Muscle of leg (tissue), 11 donors: ENCODE data around the gene PIK3C3. TPM values are rescaled to one million over a fixed set of nuclear protein-coding genes. Genes with fewer than 3 reads are reported as not detected.

ENCODE experiments used
- DNase-seq: peaks from one replicate; pipeline ENCODE4 v3.0.0; 2013
- H3K27ac ChIP-seq: one replicate; pipeline ENCODE4 v1.5.1; 2013; ENCODE audit warnings: mild to moderate bottlenecking, low read length, control low read depth
- H3K27me3 ChIP-seq: one replicate; pipeline ENCODE4 v1.6.1; 2013; ENCODE audit warnings: low read length; ENCODE audit not compliant: control insufficient read depth, insufficient read depth
- H3K36me3 ChIP-seq: one replicate; pipeline ENCODE4 v1.6.1; 2013; ENCODE audit warnings: low read length; ENCODE audit not compliant: control insufficient read depth, insufficient read depth
- H3K4me1 ChIP-seq: one replicate; pipeline ENCODE4 v1.6.1; 2013; ENCODE audit warnings: low read length; ENCODE audit not compliant: control insufficient read depth, insufficient read depth
- H3K4me3 ChIP-seq: one replicate; pipeline ENCODE4 v1.5.1; 2013; ENCODE audit warnings: low read length, control low read depth
- H3K9me3 ChIP-seq: replicated peaks from 2 replicates; pipeline ENCODE4 v1.6.1; 2013; ENCODE audit warnings: low read depth, low read length; ENCODE audit not compliant: control insufficient read depth
- whole genome bisulfite sequencing: methylation state at CpG from one replicate; pipeline ENCODE4 v1.1.5; 2013; ENCODE audit warnings: missing lambda C conversion rate; ENCODE audit not compliant: insufficient coverage; 5-methylcytosine and 5-hydroxymethylcytosine counted together
- polyA plus RNA-seq, 8 donors: library from polyadenylated mRNA; unstranded; fragments of 120-200 nt; gene quantifications; one replicate each; pipeline versions ENCODE4 v1.2.1 to v1.2.3, GENCODE V29; 2013; ENCODE audit warnings: inconsistent platforms in 1 of 8, low replicate concordance in 1 of 8; ENCODE audit not compliant: insufficient read length in 8 of 8, insufficient read depth in 1 of 8
- total RNA-seq: library from RNA; stranded (reverse); fragments of 120-200 nt; gene quantifications from one replicate; pipeline ENCODE4 v1.2.4, GENCODE V29; 2013

The PIK3C3 gene
- total and polyA plus RNA-seq, 9 donors = 30.9 to 43.6 (median 38.0) TPM

GRCh38 chr18:41955688-41956087 lies 654 bp downstream of the PIK3C3 start:
- no peaks in the 10 kb centered on the region for H3K27me3 ChIP-seq
- WGBS = 11% methylated on average over 10 of the region's 11 CpGs
- no peaks in the 10 kb centered on the region for H3K4me1 ChIP-seq
- DNase-seq = peak; percentile 11
- H3K27ac ChIP-seq = peak overlapping the region; percentile 76
- H3K9me3 ChIP-seq = no peaks in the 10 kb centered on the region
- peak overlapping the region; percentile 87 for H3K4me3 ChIP-seq
- peaks cover 8% of the 10 kb centered on the region for H3K36me3 ChIP-seq

- Histone ChIP-seq H3K4me3 (no peak overlapping the region), H3K27me3 (no peaks in the 10 kb centered on the region), H3K9me3 (no peaks in the 10 kb centered on the region), H3K27ac (no peak overlapping the region), H3K36me3 (peaks cover 15% of the 10 kb centered on the region), H3K4me1 (no peaks in the 10 kb centered on the region)
- no peak for DNase-seq
- WGBS = no CpG with 5 or more reads among the region's 1 CpG
Measured at GRCh38 chr18:41959045-41959444, 4.0 kb downstream of the PIK3C3 start.

DNA sequence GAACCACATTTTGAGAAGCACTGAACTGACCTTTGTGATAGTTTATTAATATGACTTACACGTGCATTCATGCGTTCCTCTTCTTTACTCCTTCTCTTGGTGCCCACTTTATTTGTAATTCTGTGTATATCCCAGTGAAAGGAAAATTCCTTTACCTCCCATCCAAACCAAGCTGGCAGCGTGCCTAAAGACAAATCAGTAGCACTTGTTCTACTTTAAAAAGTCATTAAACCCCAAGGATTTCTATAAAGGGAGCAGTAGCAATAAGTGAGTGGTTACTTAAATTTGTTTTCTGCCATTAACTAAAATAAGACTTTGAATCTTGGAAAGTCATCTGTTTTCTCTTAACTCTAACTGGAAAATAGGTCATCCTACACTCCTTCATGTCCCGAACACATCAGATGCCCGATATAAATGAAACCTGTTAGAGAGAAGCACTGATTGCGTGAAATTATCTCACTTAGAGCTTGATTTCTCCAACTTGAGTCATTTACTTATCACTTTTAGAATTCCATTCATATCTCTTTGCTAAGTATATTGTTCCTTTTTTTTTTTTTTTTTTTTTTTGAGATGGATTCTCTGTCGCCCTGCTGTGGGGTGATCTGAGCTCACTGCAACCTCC lies 10.7 kb downstream of the PIK3C3 start:
- Histone ChIP-seq H3K4me1 (peaks cover 13% of the 10 kb centered on the region), H3K36me3 (peaks cover 24% of the 10 kb centered on the region), H3K27ac (no peak overlapping the region), H3K9me3 (no peaks in the 10 kb centered on the region), H3K4me3 (no peak overlapping the region), H3K27me3 (no peaks in the 10 kb centered on the region)
- WGBS = no CpG with 5 or more reads among the region's 7 CpGs
- DNase-seq = no peak

DNA sequence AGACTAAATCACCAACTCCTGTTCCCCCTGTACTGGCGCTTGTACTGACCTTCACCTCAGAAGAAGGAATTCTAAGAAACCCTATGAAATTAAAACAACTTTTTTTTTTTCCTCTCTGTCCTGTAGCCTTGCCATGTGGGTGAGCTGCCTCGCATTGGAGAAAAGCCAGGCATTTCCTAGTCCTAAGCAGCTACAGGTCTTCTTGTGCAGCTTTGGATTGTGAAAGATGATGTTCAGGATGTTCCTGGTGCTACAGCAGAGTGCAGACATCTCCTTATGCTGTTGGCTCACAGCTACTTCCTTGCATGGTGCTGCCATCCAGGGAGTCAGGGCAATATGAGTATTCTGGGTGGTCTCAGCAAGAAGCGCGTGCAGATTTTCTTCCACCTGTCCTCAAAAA lies 11.9 kb downstream of the PIK3C3 start:
- WGBS = 82% methylated on average over 2 of the region's 4 CpGs
- H3K27ac ChIP-seq = peak overlapping the region; percentile 74
- no peak overlapping the region for H3K4me3 ChIP-seq
- H3K27me3 ChIP-seq = no peaks in the 10 kb centered on the region
- peaks cover 22% of the 10 kb centered on the region for H3K36me3 ChIP-seq
- H3K4me1 ChIP-seq = peaks cover 13% of the 10 kb centered on the region
- DNase-seq = peak; percentile 15
- no peaks in the 10 kb centered on the region for H3K9me3 ChIP-seq

GRCh38 chr18:41967680-41968079 lies 12.6 kb downstream of the PIK3C3 start:
- DNase-seq = peak; percentile 72
- H3K27ac ChIP-seq = peak overlapping the region; percentile 74
- peaks cover 13% of the 10 kb centered on the region for H3K4me1 ChIP-seq
- WGBS = no CpG with 5 or more reads among the region's 2 CpGs
- H3K4me3 ChIP-seq = no peak overlapping the region
- no peaks in the 10 kb centered on the region for H3K27me3 ChIP-seq
- H3K9me3 ChIP-seq = no peaks in the 10 kb centered on the region
- peaks cover 19% of the 10 kb centered on the region for H3K36me3 ChIP-seq

DNA sequence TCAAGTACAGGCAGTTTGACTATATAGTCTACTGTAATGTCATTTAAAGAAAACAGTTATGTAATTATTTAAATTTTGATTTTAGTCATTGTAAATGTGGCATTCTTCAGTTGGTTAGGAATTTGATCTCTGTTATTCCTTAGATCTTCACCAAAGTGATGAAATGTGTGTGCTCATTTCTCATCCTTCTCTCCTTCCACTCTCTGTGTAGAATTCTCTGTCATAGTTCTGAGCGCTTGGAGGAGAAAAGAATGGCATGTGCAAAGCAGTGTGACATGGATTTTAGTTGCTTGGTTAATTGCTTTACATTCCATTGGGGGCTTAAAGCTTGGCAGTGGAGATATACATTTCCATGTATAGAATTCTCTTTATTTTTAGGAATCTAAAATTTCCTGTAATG lies 14.8 kb downstream of the PIK3C3 start:
- H3K36me3 ChIP-seq = peaks cover 18% of the 10 kb centered on the region
- DNase-seq = no peak
- H3K27ac ChIP-seq = no peak overlapping the region
- H3K4me3 ChIP-seq = no peak overlapping the region
- H3K27me3 ChIP-seq = no peaks in the 10 kb centered on the region
- peaks cover 13% of the 10 kb centered on the region for H3K4me1 ChIP-seq
- H3K9me3 ChIP-seq = no peaks in the 10 kb centered on the region
- no CpG with 5 or more reads among the region's 1 CpG for WGBS

DNA sequence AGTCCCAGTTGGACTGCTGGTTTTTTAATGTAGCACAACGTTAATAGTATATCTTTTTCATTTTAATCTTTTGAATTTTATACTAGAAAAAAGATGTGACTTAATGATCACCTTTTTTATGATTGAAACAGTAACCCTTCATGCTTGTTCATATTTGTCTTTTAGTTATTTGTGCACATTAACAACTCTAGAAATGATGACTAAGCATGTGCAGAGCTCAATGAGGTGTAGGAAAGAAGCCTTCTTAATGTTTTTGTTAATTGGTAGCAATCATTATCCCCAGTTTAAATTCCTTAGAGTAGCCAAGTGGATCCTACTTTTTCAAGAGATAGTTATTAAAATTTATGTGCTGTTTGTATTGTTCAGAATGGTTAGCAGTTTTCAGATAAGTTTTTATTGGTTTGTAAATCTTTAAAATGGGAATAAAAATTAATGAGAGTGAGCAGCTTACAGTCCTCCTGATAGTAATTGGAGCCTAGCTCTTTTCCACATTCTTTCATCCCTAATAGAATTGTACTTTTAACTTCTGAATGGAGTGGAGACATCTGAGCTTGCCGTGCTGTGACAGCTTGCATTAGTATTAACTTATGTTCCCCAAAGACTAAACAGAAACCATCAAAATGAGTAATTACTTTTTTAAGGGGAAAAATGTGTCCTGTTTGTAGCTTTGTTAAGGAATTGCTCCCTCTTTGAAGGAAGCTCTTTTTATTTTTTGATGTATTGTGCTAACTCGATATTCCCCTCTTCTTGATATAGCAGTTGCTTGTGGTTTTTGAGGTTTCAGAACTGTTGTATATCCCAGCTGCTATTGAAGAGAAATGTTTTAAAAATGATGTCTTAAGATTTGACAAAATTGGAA lies 17.3 kb downstream of the PIK3C3 start:
- peaks cover 8% of the 10 kb centered on the region for H3K4me1 ChIP-seq
- peaks cover 13% of the 10 kb centered on the region for H3K36me3 ChIP-seq
- WGBS = no CpG with 5 or more reads among the region's 3 CpGs
- no peaks in the 10 kb centered on the region for H3K27me3 ChIP-seq
- no peak for DNase-seq
- H3K27ac ChIP-seq = no peak overlapping the region
- no peaks in the 10 kb centered on the region for H3K9me3 ChIP-seq
- H3K4me3 ChIP-seq = no peak overlapping the region

DNA sequence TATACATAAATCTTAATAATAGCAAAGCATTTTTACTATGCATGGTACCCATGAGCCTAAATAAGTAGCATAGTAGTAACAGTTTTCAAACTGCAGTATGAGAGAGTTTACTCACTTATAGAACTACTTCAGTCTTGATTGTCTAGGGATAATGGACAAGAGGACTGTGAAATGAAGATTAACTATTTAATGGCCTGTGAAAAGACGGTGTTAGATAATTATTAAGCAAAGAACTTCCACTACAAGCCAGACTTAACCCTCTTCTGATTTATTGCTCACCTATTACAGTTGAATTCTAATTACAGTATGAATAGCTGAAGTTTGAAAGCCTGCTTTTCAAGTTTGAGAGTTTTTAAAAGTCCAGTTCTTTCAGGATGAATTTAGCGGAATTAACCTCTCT lies 18.9 kb downstream of the PIK3C3 start:
- Histone ChIP-seq H3K4me3 (no peak overlapping the region), H3K27me3 (no peaks in the 10 kb centered on the region), H3K27ac (no peak overlapping the region), H3K4me1 (peaks cover 2% of the 10 kb centered on the region), H3K9me3 (no peaks in the 10 kb centered on the region), H3K36me3 (peaks cover 14% of the 10 kb centered on the region)
- no CpG with 5 or more reads among the region's 2 CpGs for WGBS
- DNase-seq = no peak

- DNase-seq = no peak
- peaks cover 14% of the 10 kb centered on the region for H3K36me3 ChIP-seq
- H3K4me1 ChIP-seq = peaks cover 2% of the 10 kb centered on the region
- no peak overlapping the region for H3K27ac ChIP-seq
- H3K9me3 ChIP-seq = no peaks in the 10 kb centered on the region
- no peaks in the 10 kb centered on the region for H3K27me3 ChIP-seq
- WGBS = 83% methylated on average over 1 of the region's 1 CpG
- no peak overlapping the region for H3K4me3 ChIP-seq
Measured at GRCh38 chr18:41974796-41975201, 19.8 kb downstream of the PIK3C3 start.

- no peak for DNase-seq
- WGBS = 92% methylated on average over 2 of the region's 5 CpGs
- Histone ChIP-seq H3K36me3 (peaks cover 10% of the 10 kb centered on the region), H3K27me3 (no peaks in the 10 kb centered on the region), H3K4me3 (no peak overlapping the region), H3K4me1 (no peaks in the 10 kb centered on the region), H3K27ac (no peak overlapping the region), H3K9me3 (no peaks in the 10 kb centered on the region)
Measured at GRCh38 chr18:41975284-41975683, 20.2 kb downstream of the PIK3C3 start.
